AG10803 (cell line): ENCODE results near the gene ATOSB.

Experiments
- DNase-seq: peaks from one replicate; pipeline ENCODE4 v3.0.0; 2010; ENCODE audit warnings: low read depth
- H3K4me3 ChIP-seq: 2 replicates; pipeline ENCODE4 v1.5.1; 2011; ENCODE audit warnings: mild to moderate bottlenecking, low read length, control low read depth
- TF ChIP-seq, protein P1 (sequence below): conservative IDR thresholded peaks from 2 replicates; pipeline ENCODE4 v1.5.1; 2011; ENCODE audit warnings: mild to moderate bottlenecking, low read length, control low read depth, inconsistent platforms

Gene ATOSB

DNA sequence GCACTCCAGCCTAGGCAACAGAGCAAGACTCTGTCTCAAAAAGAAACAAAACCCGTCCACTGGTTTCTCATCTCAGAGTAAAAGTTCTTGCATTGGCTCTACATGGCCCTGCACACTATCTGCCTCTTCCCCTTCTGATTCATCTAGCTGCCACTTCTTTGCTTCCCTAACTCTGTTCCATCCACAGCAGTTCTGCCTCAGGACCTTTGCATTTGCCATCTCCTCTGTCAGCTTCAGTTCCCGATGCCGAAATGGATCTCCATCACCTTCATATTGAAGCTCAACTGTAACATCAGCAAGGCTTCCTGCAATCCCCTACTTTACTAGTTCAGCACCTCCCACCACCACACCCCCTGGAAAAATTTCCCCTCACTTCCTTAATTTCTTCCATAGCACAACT, 18.1 kb downstream of the ATOSB start:
- H3K4me3 ChIP-seq, result no peak overlapping the region
- TF ChIP-seq, protein P1, sequence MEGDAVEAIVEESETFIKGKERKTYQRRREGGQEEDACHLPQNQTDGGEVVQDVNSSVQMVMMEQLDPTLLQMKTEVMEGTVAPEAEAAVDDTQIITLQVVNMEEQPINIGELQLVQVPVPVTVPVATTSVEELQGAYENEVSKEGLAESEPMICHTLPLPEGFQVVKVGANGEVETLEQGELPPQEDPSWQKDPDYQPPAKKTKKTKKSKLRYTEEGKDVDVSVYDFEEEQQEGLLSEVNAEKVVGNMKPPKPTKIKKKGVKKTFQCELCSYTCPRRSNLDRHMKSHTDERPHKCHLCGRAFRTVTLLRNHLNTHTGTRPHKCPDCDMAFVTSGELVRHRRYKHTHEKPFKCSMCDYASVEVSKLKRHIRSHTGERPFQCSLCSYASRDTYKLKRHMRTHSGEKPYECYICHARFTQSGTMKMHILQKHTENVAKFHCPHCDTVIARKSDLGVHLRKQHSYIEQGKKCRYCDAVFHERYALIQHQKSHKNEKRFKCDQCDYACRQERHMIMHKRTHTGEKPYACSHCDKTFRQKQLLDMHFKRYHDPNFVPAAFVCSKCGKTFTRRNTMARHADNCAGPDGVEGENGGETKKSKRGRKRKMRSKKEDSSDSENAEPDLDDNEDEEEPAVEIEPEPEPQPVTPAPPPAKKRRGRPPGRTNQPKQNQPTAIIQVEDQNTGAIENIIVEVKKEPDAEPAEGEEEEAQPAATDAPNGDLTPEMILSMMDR, result no peak
- DNase-seq, result no peak

DNA sequence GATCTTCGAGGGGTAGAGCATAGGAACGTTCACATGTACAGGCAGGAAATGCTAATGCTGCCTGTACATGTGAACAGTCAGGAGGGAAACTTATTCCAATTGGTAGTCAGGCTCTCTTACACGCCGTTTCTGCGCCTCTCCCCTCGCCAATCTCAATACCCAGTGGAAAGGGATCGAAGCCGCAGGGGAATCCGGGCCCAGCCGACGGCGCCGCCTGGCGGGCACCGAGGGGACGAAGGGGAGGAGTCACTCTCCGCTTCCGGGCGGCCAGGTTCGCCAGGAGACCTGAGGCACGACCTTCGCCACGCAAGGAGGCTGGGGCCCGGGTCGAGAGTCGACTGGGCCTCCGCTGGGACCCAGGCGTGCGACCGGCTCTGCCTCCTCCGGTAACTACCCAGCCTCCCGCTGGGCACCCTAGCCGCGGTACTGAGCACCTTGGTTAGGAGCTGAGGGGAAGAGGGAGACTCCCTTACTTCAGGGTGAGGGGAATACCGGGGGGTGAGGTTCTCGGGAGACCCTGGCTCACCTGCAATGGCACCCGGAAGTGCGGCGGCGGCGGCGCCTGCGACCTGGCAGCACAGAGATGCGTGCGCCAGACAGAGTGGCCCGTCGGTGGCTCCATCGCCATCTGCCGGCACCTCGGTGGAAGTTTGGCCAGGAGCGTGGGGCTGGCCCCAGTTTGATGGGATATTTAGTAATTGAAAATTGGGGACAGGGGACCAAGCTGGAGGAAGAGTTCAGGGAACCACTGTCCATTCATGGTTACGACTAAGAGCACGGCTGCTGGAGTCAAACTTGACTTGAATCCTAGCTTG, 19.4 kb downstream of the ATOSB start, which contains the start of gene PIGO:
Gene PIGO (minus strand): TSS at position 557 of the 815 bp plus-strand sequence. CDS start 1,026 bp downstream, outside the sequence.
- peak within 1 kb of the TSS; percentile 100 for H3K4me3 ChIP-seq
- TF ChIP-seq, protein P1, result peak; percentile 78
- DNase-seq, result peak; percentile 78

DNA sequence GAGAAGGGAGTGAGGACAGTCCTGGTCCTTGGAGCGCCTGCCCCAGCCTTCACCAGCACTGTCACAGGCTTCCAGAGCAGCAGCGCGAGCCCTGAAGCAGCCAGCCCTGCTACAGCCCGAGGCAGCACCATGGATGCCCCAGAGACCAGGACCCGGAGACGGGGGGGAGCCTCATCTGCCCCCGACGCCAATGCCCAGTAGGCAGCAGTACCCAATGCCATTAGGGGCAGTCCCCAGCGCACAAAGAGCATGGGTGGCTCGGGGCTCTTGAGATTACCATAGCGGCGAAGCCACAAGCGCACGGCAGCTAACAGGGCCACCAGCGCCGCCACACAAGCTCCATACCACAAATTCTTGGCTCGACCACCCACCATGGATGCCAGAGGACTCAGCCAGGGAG, 24.1 kb downstream of the ATOSB start:
- no peak overlapping the region for H3K4me3 ChIP-seq
- DNase-seq, result no peak
- TF ChIP-seq, protein P1, result no peak

DNA sequence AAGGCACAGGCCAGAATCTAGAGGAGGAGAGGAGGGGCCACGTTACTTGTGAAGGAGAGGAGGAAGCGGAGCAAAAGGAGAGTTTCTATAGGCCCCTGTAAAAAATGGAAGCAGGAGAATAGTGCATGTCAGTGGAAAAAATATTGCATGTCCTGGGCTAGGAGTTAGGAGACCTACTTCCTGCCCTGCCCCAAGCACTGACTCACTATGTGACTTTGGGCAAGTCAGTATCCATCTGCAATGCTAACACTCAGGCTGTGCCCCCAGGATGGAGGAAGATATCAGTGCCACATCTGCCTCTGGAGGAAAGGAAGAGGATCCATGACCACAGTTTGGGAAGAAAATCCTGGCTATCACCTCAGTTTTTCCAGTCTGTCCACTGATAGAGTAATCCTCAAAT, 26.2 kb downstream of the ATOSB start:
- no peak overlapping the region for H3K4me3 ChIP-seq
- TF ChIP-seq, protein P1, result no peak
- DNase-seq, result no peak

DNA sequence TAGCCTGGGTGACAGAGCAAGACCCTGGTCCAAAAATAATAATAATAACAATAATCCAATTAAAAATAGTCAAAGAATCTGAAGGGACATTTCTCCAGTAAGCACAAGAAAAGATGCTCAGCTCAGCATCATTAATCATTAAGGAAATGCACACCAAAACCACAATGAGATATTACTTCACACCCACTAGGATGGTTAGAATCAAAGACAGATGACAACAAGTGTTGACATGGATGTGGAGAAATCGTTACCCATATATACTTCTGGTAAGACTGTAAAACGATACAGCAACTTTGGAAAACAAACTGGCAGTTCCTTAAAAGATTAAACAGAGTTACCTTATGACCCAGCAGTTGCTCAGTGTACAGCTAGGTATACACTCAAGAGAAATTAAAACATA, 30.6 kb downstream of the ATOSB start:
- DNase-seq, result peak; percentile 35

DNA sequence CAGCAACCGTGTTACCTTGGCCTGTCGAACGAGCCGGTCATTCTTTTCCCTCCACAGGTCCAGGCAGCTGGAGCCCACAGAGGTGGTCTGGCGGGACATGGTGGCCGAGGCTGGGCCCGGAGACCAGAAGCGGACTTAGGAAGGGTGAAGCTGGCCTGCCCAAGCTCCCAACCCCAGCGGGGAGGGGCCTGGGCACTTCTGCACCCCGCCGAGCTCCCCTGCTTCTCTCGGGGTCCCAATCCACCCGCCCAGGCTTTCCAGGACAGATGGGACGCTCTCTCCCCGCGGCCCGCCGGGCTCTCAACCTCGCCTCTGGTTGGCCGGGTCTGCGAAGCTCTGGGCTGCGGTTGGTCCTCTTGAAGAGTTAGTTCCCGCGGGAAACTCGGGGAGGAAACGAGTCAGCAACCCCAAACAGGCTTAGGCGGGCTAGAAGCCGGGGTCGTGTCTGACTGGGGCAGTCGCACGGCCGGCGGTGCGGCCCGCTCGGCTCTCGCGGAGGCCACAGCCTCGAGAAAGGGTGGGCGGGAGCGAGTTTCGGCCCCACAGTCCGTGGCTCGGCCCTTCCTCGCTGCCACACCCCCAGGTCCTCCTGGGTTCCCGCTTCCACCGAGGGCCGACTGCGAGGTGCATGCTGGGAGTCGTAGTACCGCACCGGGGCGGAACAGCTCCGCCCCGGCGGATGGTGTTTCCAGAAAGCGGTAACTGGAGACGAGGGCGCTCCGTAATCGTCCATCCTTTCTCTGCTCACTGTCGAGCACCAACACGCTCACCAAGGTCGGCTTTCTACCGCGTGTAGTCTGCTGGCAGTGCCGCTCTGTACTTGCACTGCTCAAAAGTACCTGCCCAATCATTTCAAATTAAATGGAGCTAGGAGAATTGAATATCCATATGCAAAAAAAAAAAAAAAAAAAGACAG, 36.0 kb downstream of the ATOSB start, which contains the start of gene FANCG:
Gene FANCG (minus strand): TSS at position 517 of the 916 bp plus-strand sequence. CDS start 418 bp downstream, at position 99.
- peak; percentile 87 for DNase-seq
- TF ChIP-seq, protein P1, result 0 out of 2 replicates have a peak, but pooled peaks have one; percentile 1
- peak within 1 kb of the TSS; percentile 82 for H3K4me3 ChIP-seq

More for the DNA sequence above, 30.6 kb downstream of the ATOSB start:
- no peak overlapping the region for H3K4me3 ChIP-seq
- TF ChIP-seq, protein P1, result no peak
